Nephron progenitor cell (in vitro differentiated cells): Measurements from ENCODE around the gene PPP1R2.
A peak's percentile ranks its signal among the peaks of the same experiment; 100 is the strongest.
"Not testable (repeated sequence)": the region's sequence is repeated elsewhere in the genome, so short reads cannot be mapped to it uniquely, and the experiment has no call there.

Source experiments
- DNase-seq: peaks from one replicate; pipeline ENCODE4 v3.0.0; 2021
- H3K27ac Mint-ChIP-seq: 2 replicates; pipeline ENCODE4 v1.8.0; 2021; ENCODE audit warnings: mild to moderate bottlenecking, moderate library complexity, mixed read lengths
- H3K27me3 Mint-ChIP-seq: 2 replicates; pipeline ENCODE4 v1.8.0; 2021; ENCODE audit warnings: mild to moderate bottlenecking, low read depth, mixed read lengths; ENCODE audit not compliant: poor library complexity
- H3K36me3 Mint-ChIP-seq: 2 replicates; pipeline ENCODE4 v1.8.0; 2021; ENCODE audit warnings: low read depth, mixed read lengths
- H3K4me1 Mint-ChIP-seq: 2 replicates; pipeline ENCODE4 v1.8.0; 2021; ENCODE audit warnings: mixed read lengths
- H3K4me3 Mint-ChIP-seq: 2 replicates; pipeline ENCODE4 v1.8.0; 2021; ENCODE audit warnings: mild to moderate bottlenecking, moderate library complexity, mixed read lengths
- H3K9me3 Mint-ChIP-seq: 2 replicates; pipeline ENCODE4 v1.8.0; 2021; ENCODE audit warnings: mild to moderate bottlenecking, moderate library complexity, mixed read lengths
- CTCF ChIP-seq: fragments of 200-600 bp; sonication (generic); IDR thresholded peaks from 2 replicates; pipeline ENCODE4 v1.5.0; 2021; ENCODE audit warnings: antibody characterized with exemption

The PPP1R2 gene

GRCh38 chr3:195522254-195523023, 20.7 kb downstream of the PPP1R2 start:
- Mint-ChIP-seq H3K4me3 (no peak overlapping the region), H3K27ac (peak overlapping the region; percentile 14), H3K36me3 (peaks cover 21% of the 10 kb centered on the region), H3K4me1 (no peaks in the 10 kb centered on the region), H3K27me3 (peaks cover 3% of the 10 kb centered on the region), H3K9me3 (no peaks in the 10 kb centered on the region)
- DNase-seq, result peak; percentile 17
- peak; percentile 88 for TF ChIP-seq CTCF

GRCh38 chr3:195517030-195517429, 26.1 kb downstream of the PPP1R2 start:
- H3K4me1 Mint-ChIP-seq, result peaks cover 2% of the 10 kb centered on the region

GRCh38 chr3:195514610-195515235, 28.4 kb downstream of the PPP1R2 start:
- not testable (repeated sequence) for H3K27ac Mint-ChIP-seq, DNase-seq, H3K4me1 Mint-ChIP-seq, H3K27me3 Mint-ChIP-seq, H3K4me3 Mint-ChIP-seq, H3K9me3 Mint-ChIP-seq
- H3K36me3 Mint-ChIP-seq, result peaks cover 64% of the 10 kb centered on the region

More at GRCh38 chr3:195517030-195517429, 26.1 kb downstream of the PPP1R2 start:
- peaks cover 55% of the 10 kb centered on the region for H3K36me3 Mint-ChIP-seq
- H3K9me3 Mint-ChIP-seq, result no peaks in the 10 kb centered on the region
- TF ChIP-seq CTCF, result no peak
- no peaks in the 10 kb centered on the region for H3K27me3 Mint-ChIP-seq
- DNase-seq, result no peak
- H3K4me3 Mint-ChIP-seq, result no peak overlapping the region
- no peak overlapping the region for H3K27ac Mint-ChIP-seq

- DNase-seq, result no peak
- H3K36me3 Mint-ChIP-seq, result peaks cover 58% of the 10 kb centered on the region
- TF ChIP-seq CTCF, result no peak
Observed at GRCh38 chr3:195512798-195513345, 30.3 kb downstream of the PPP1R2 start.

GRCh38 chr3:195511136-195511535, 32.0 kb downstream of the PPP1R2 start:
- Mint-ChIP-seq H3K9me3 (no peaks in the 10 kb centered on the region), H3K27me3 (no peaks in the 10 kb centered on the region), H3K27ac (no peak overlapping the region), H3K36me3 (peaks cover 52% of the 10 kb centered on the region), H3K4me1 (peaks cover 9% of the 10 kb centered on the region), H3K4me3 (no peak overlapping the region)
- no peak for DNase-seq
- TF ChIP-seq CTCF, result no peak

More at GRCh38 chr3:195512798-195513345, 30.3 kb downstream of the PPP1R2 start:
- H3K4me3 Mint-ChIP-seq, result no peak overlapping the region
- no peaks in the 10 kb centered on the region for H3K27me3 Mint-ChIP-seq
- H3K9me3 Mint-ChIP-seq, result no peaks in the 10 kb centered on the region
- peaks cover 9% of the 10 kb centered on the region for H3K4me1 Mint-ChIP-seq
- no peak overlapping the region for H3K27ac Mint-ChIP-seq

- no peak for DNase-seq
Observed at GRCh38 chr3:195508185-195508584, 34.9 kb downstream of the PPP1R2 start.

More at GRCh38 chr3:195508185-195508584, 34.9 kb downstream of the PPP1R2 start:
- H3K4me1 Mint-ChIP-seq, result peaks cover 9% of the 10 kb centered on the region
- no peak for TF ChIP-seq CTCF
- no peaks in the 10 kb centered on the region for H3K9me3 Mint-ChIP-seq
- peak overlapping the region; percentile 75 for H3K27ac Mint-ChIP-seq
- no peak overlapping the region for H3K4me3 Mint-ChIP-seq
- no peaks in the 10 kb centered on the region for H3K27me3 Mint-ChIP-seq
- peaks cover 26% of the 10 kb centered on the region for H3K36me3 Mint-ChIP-seq
